Renal pelvis (tissue), 12 donors: ENCODE measurements around the gene OR5P2. TPM values are rescaled to one million over a fixed set of nuclear protein-coding genes. Genes with fewer than 3 reads are reported as not detected.
"Not testable (repeated sequence)": the region's sequence is repeated elsewhere in the genome, so short reads cannot be mapped to it uniquely, and the experiment has no call there.

ENCODE experiments used
- DNase-seq: peaks from one replicate; pipeline ENCODE4 v3.0.0-alpha.2; 2013
- long read RNA-seq, 16 experiments: transcript quantifications; one replicate each; lab custom pipeline, GENCODE V29; 2026
- polyA plus RNA-seq, 3 donors: library from polyadenylated mRNA; unstranded; fragments of 120-200 nt; gene quantifications; one replicate each; pipeline ENCODE4 v1.2.1, GENCODE V29; 2013; ENCODE audit not compliant: insufficient read length in 3 of 3

Gene OR5P2, protein sequence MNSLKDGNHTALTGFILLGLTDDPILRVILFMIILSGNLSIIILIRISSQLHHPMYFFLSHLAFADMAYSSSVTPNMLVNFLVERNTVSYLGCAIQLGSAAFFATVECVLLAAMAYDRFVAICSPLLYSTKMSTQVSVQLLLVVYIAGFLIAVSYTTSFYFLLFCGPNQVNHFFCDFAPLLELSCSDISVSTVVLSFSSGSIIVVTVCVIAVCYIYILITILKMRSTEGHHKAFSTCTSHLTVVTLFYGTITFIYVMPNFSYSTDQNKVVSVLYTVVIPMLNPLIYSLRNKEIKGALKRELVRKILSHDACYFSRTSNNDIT
- not detected for polyA plus RNA-seq
- long read RNA-seq, donor 1 = 0 reads
- long read RNA-seq, donor 2 = 0 reads
- long read RNA-seq, donor 3 = 0 reads
- long read RNA-seq, donor 4 = 0 reads
- long read RNA-seq, donor 5 = 0 reads
- long read RNA-seq, donor 6 = 0 reads
- long read RNA-seq, donor 7 = 0 reads
- long read RNA-seq, donor 8 = 0 reads
- long read RNA-seq, donor 9 = 0 reads
- long read RNA-seq, donor 10 = 0 reads
- long read RNA-seq, donor 11 = 0 reads
- long read RNA-seq, donor 12 = 0 reads
- long read RNA-seq, donor 13 = 0 reads
- long read RNA-seq, donor 14 = 0 reads
- long read RNA-seq, donor 15 = 0 reads
- long read RNA-seq, donor 16 = 0 reads

DNA sequence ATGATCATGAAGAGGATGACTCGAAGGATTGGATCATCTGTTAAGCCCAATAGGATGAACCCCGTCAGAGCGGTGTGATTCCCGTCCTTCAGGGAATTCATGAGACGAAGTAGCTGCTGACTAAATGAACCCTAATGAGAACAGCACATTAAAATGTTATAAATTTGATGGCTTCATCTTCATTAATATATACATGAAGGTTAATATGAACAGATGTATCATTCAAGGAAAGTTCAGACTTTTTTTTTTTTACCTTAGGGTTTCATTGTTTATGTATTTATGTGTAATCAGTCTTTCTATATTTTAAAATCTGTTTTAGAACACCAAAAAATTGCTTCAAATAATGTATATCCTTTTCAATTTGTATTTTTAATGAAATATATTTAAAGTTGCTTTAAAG lies at the start of gene OR5P2:
TSS of gene OR5P2 (minus strand) at position 101 of the 400 bp plus-strand sequence. CDS start at position 101, 0 bp downstream.
- DNase-seq = no peak

DNA sequence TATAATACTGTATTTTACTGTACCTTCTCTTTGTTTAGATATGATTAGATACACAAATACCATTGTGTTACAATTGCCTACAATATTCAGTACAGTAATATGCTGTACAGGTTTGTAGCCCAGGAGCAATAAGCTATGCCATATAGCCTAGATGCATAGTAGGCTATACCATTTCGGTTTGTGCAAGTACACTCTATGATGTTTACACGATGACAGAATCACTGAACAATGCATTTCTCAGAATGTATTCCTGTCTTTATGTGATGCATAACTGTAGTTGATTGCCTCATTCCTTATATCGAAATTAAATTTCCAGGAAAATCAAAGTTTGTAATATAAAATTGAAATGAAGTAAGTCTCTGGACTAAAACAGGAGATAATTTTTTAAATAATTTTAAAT lies 49.3 kb upstream of the OR5P2 start:
- no peak for DNase-seq

DNA sequence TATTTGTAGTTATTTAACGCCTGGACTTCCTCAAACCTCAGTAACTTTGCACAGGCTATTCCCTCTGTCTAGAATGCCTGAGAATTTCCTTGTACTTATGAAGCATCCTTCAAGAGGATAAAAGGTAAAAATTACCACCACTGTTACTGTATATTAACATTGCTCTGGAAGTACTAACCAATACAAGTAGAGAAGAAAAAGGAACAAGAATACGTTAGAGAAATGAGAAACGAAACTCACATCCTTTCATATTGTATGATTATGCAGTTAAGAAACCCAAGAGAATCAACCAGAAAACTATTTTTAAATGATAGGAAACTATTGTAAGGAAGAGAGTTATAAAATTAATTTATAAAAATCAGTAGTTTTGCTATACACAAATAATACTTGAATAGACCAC lies 48.2 kb upstream of the OR5P2 start:
- no peak for DNase-seq

DNA sequence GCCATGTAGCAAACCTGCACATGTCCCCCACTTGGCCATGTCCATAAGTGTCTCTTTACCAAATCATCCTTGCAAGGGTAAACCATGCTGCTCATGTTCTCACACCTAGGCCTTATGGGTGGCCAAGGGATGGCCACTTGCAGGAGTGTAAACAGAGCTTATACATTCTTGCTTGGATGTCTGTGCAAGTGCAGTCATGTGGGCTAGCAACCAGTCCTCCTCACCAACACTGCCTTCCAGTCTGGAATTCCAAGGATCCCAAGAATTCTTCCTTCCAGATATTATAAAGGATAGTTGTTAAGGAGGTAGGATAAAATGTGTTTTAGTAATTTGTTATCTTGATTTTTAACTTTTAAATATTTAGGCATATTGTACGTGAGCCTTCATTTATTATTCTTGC lies 47.8 kb upstream of the OR5P2 start:
- DNase-seq = no peak

DNA sequence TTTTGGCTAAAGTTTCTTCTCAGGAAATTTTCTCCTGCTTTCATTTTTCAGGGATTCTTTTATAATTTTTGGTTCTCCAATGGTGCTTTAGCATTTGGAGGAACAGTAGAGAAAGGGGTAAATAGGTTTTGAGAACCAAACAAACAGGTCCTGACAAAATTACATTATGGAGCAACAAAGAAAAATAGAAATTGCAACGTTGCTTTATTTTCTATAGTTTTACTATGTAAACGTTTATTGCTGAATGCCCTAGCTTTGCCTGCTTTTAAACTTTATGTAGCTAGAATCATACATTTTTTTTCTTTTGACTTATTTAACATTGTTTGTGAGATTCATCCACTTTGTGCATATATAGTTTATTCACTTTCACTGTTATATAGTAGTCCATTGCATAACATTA lies 43.8 kb upstream of the OR5P2 start:
- DNase-seq = no peak

DNA sequence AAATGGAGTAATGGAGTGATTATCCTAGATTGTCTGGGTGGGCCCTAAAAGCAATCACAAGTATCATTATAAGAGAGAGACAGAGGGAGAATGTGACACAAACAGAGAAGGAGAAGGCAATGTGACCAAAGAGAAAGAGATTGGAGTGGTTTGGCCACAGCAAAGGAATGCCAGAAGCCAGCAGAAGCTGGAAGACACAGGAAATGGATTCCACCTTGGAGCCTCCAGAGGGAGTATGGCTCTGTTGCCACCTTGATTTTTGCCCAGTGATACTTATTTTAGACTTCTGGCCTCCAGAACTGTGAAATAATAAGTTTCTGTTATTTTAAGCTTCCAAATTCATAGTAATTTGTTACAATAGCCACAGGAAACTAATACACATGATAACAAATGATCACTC lies 36.8 kb upstream of the OR5P2 start:
- no peak for DNase-seq

DNA sequence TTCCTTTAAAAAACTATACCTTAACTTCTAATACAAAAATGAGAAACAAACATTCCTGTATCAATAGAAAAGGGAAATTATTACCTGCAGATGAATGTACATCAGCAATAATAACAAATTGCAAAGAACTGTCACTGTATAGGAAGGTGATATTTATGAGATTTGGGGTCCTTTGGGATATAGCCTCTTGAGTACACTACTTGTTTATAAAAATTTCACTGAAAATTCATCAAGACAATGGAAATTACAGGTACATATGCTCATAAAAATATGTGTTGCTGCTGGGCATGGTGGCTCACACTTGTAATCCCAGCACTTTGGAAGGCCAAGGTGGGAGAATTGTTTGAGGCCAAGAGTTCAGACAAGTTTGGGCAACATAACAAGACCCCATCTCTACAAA lies 34.0 kb upstream of the OR5P2 start, which contains the start of gene OR5P3:
TSS of gene OR5P3 (minus strand) at position 101 of the 400 bp plus-strand sequence.
- no peak for DNase-seq

DNA sequence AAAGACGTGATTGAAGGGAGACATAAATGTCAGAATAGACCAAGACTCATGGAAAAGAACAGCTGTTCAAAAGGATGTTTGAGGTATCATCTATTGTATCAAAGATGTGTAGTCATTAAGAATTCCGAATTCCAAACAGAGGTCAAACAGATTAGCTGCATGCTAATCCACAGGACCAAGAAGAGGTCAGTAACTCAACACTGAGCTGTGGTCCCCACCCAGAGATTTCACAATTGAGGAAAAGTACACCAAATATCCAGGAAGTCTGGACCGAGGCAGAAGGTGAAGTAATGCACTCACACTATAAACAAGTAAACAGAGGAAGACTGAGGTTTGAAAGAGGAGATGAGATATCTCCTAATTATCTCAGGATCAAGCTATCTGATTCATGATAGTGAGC lies 29.6 kb upstream of the OR5P2 start:
- no peak for DNase-seq

DNA sequence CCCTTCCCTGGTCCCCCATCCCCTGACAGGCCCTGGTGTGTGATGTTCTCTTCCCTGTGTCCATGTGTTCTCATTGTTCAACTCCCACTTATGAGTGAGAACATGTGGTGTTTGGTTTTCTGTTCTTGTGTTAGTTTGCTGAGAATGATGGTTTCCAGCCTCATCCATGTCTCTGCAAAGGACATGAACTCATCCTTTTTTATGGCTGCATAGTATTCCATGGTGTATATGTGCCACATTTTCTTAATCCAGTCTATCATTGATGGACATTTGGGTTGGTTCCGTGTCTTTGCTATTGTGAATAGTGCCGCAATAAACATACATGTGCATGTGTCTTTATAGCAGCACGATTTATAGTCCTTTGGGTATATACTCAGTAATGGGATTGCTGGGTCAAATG lies 23.7 kb upstream of the OR5P2 start:
- not testable (repeated sequence) for DNase-seq

DNA sequence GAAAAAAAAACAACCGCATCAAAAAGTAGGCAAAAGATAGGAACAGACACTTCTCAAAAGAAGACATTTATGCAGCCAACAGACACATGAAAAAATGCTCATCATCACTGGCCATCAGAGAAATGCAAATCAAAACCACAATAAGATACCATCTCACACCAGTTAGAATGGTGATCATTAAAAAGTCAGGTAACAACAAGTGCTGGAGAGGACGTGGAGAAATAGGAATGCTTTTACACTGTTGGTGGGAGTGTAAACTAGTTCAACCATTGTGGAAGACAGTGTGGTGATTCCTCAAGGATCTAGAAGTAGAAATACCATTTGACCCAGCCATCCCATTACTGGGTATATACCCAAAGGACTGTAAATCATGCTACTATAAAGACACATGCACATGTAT lies 18.2 kb upstream of the OR5P2 start:
- not testable (repeated sequence) for DNase-seq

DNA sequence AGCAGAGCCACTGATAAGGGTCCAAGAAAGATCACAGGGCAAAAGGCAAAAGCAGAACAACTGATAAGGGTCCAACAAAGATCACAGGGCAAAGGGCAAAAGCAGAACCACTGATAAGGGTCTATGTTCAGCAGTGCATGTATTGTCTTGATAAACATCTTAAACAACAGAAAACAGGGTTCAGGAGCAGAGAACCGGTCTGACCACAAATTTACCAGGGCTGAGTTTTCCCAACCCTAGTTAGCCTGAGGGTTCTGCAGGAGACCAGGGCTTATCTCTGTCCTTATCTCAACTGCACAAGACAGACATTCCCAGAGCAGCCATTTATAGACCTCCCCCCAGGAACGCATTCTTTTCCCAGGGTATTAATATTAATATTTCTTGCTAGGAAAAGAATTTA lies 13.6 kb upstream of the OR5P2 start:
- not testable (repeated sequence) for DNase-seq

DNA sequence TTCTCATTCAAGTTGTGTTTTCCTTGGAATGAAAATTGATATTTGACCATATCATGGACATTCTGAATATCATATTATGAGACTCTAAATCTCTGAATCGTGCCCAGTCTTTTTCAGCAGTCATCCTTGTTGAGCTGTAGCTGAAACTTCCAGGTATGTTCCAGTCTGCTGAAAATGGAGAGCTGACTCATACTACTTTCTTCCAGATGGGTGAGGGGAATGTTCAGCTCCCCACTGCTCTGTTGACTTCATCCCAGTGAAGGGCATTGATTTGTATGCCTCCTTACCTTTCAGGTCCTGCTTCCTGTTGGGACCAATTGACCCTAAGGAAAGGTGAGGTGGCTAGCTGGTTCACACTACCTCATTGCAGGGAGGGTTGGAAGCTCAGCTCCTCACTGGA lies 3.5 kb downstream of the OR5P2 start:
- DNase-seq = no peak

DNA sequence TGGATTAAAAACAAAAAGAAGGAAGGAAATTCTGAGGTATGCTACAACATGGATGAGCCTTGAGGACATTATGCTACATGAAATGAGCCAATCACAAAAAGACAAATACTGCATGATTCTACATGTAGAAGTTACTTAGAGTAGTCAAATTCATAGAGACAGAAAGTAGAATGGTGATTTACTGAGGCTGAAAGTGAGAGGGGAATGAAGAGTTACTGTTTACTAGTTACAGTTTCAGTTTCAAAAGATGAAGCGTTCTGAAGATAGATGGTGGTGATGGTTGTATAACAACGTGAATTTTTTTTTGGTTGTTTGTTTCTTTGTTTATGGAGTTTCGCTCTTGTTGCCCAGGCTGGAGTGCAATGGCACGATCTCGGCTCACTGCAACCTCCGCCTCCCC lies 9.5 kb downstream of the OR5P2 start:
- DNase-seq = no peak

DNA sequence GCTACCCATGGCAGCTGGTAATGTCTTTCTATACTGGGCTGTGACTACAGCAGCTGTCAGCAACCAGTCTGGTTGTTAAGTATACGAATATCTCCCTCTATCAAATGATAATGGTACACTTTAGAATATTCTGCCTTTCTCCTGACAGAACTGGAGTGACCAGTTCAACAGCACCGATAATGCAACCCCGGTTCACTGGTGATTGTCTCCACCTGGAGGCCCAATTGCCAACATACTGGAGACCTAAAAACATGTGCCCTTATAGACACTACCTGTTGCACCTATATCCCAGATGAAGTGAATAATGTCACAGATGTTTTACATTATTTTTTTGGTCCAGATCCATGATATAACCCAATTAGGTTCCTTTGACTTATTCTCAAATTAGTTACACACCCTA lies 21.1 kb downstream of the OR5P2 start:
- DNase-seq = no peak

DNA sequence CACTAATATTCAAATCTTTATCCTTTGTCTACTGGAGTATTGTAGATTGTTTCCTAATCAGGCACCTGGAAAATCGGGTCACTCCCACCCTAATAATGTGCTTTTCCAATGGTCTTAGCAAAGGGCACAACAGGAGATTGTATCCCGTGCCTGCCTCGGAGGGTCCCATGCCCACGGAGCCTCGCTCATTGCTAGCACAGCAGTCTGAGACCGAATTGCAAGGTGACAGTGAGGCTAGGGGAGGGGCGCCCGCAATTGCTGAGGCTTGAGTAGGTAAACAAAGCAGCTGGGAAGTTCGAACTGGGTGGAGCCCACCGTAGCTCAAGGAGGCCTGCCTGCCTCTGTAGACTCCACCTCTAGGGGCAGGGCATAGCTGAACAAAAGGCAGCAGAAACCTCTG lies 32.4 kb downstream of the OR5P2 start:
- not testable (repeated sequence) for DNase-seq

DNA sequence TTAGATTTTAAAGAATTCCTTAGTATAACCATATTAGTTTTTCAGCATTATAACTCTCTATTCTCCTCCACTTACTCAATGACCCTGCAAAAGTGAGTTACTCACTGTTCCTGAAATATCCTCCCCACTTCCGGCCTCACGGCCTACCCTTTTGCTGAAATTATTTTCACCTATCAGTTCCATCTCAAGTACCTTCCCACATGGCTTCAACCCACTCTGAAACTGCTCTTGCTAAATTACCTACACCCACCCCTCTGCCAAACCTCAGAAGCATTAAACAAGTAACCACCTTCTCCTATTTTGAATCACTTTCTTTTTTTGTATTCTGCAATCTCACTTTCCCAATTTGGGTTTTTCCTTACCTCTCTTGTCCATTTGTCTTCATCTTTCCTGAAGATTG lies 37.7 kb downstream of the OR5P2 start:
- no peak for DNase-seq

DNA sequence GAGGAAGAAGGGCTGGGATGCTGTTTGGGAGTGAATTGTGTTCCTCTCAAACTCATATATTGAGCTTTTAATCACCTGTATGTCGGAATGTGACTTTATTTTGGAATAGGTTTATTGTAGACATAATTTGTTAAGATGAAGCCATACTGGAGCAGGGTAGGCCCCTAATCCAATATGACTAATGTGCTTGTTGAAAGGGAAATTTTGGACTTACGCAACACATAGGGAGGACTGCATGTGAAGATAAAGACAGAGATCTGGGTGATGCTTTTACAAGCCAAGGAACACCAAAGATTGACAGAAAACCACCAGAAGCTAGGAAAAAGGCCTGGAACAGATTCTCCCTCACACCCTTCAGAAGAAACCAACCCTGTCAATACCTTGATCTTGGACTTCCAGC lies 47.3 kb downstream of the OR5P2 start:
- DNase-seq = no peak

Other genes starting within 250 kb of the OR5P2 start
- gene CYB5R2, start 123.4 kb downstream of the OR5P2 start, polyA plus RNA-seq = 10 to 100 TPM; 31.9 to 33.3 (median 32.2) TPM
- gene OVCH2, start 90.5 kb downstream of the OR5P2 start, polyA plus RNA-seq = 1 to 10 TPM; 3.4 to 4.6 (median 3.7) TPM
- not detected for gene OR5P3, start 33.9 kb upstream of the OR5P2 start, polyA plus RNA-seq
- gene OR10A6, start 134.3 kb upstream of the OR5P2 start, polyA plus RNA-seq = not detected
- under 1 TPM in 2 of 3 donors, not detected in 1; 0.06 to 0.13 TPM for gene OR10A3, start 144.8 kb upstream of the OR5P2 start, polyA plus RNA-seq
- gene NLRP10, start 168.5 kb upstream of the OR5P2 start, polyA plus RNA-seq = not detected
- gene EIF3F, start 190.4 kb upstream of the OR5P2 start, polyA plus RNA-seq = 100 to 1,000 TPM; 295 to 370 (median 310) TPM